T-helper 17 cell (primary cell): ENCODE measurements around the gene ZNF319. TPM values are rescaled to one million over a fixed set of nuclear protein-coding genes. Genes with fewer than 3 reads are reported as not detected.
"Not testable (repeated sequence)": the region's sequence is repeated elsewhere in the genome, so short reads cannot be mapped to it uniquely, and the experiment has no call there.

Source experiments
- ATAC-seq: fragments of 150-1000 bp; cut with Tn5 transposase; 2 replicates; pipeline ENCODE4 v1.10.0; 2021; ENCODE audit warnings: mild to moderate bottlenecking, moderate library complexity
- DNase-seq, 3 donors: peaks; one replicate each; pipeline versions ENCODE4 v3.0.0 to v3.0.0-alpha.2; 2020 to 2021
- H3K9me3 ChIP-seq: one replicate; pipeline ENCODE4 v1.7.0; 2013; ENCODE audit warnings: low read length, mild to moderate bottlenecking; ENCODE audit not compliant: control insufficient read depth, poor library complexity, severe bottlenecking
- H3K27ac Mint-ChIP-seq: one replicate; pipeline ENCODE4 v1.8.0; 2022; ENCODE audit warnings: mild to moderate bottlenecking, moderate library complexity, mixed read lengths
- H3K27me3 Mint-ChIP-seq: one replicate; pipeline ENCODE4 v1.8.0; 2022; ENCODE audit warnings: mixed read lengths
- H3K36me3 Mint-ChIP-seq: one replicate; pipeline ENCODE4 v1.8.0; 2022; ENCODE audit warnings: low read depth, mixed read lengths
- H3K4me1 Mint-ChIP-seq: one replicate; pipeline ENCODE4 v1.8.0; 2022; ENCODE audit warnings: mild to moderate bottlenecking, mixed read lengths
- H3K4me3 Mint-ChIP-seq: one replicate; pipeline ENCODE4 v1.8.0; 2022; ENCODE audit warnings: mild to moderate bottlenecking, moderate library complexity, mixed read lengths
- total RNA-seq, 4 donors: library from RNA in 2 of 4; stranded (reverse) in 2 of 4; gene quantifications; one replicate each; pipeline ENCODE4 v1.2.3 and lab custom pipeline; 2022 to 2026

Gene ZNF319
- total RNA-seq, 2 donors from 2014 or later: 11.8 to 12.5 TPM

GRCh38 chr16:57979006-57979585 lies 21.4 kb downstream of the ZNF319 start:
- H3K27me3 Mint-ChIP-seq: no peaks in the 10 kb centered on the region
- ATAC-seq: no peak

GRCh38 chr16:57978070-57978465 lies 22.4 kb downstream of the ZNF319 start:
- H3K27me3 Mint-ChIP-seq, H3K4me1 Mint-ChIP-seq, H3K4me3 Mint-ChIP-seq, H3K27ac Mint-ChIP-seq, H3K36me3 Mint-ChIP-seq, H3K9me3 ChIP-seq, DNase-seq, ATAC-seq: not testable (repeated sequence)

More at GRCh38 chr16:57979006-57979585, 21.4 kb downstream of the ZNF319 start:
- H3K9me3 ChIP-seq: no peaks in the 10 kb centered on the region
- Mint-ChIP-seq H3K36me3 (no peaks in the 10 kb centered on the region), H3K27ac (no peak overlapping the region), H3K4me1 (peaks cover 3% of the 10 kb centered on the region), H3K4me3 (no peak overlapping the region)
- DNase-seq: no peak

GRCh38 chr16:57977418-57978069 lies 22.9 kb downstream of the ZNF319 start:
- H3K4me3 Mint-ChIP-seq: no peak overlapping the region
- H3K4me1 Mint-ChIP-seq: peaks cover 8% of the 10 kb centered on the region
- ATAC-seq (no peak), DNase-seq (no peak)
- no peaks in the 10 kb centered on the region for H3K9me3 ChIP-seq
- peaks cover under 1% of the 10 kb centered on the region for H3K27me3 Mint-ChIP-seq
- peaks cover 2% of the 10 kb centered on the region for H3K36me3 Mint-ChIP-seq
- H3K27ac Mint-ChIP-seq: no peak overlapping the region

GRCh38 chr16:57976331-57976796 lies 24.1 kb downstream of the ZNF319 start:
- H3K4me1 Mint-ChIP-seq: peaks cover 8% of the 10 kb centered on the region
- peaks cover 10% of the 10 kb centered on the region for H3K27me3 Mint-ChIP-seq
- H3K4me3 Mint-ChIP-seq: no peak overlapping the region
- DNase-seq (no peak), ATAC-seq (no peak)
- H3K36me3 Mint-ChIP-seq: peaks cover 6% of the 10 kb centered on the region
- H3K9me3 ChIP-seq: no peaks in the 10 kb centered on the region
- H3K27ac Mint-ChIP-seq: no peak overlapping the region

- no peaks in the 10 kb centered on the region for H3K9me3 ChIP-seq
- Mint-ChIP-seq H3K4me3 (no peak overlapping the region), H3K27ac (peak overlapping the region; percentile 8), H3K4me1 (peaks cover 4% of the 10 kb centered on the region), H3K36me3 (peaks cover 6% of the 10 kb centered on the region), H3K27me3 (peaks cover 10% of the 10 kb centered on the region)
- no peak for DNase-seq
- ATAC-seq: no peak
Observed at GRCh38 chr16:57972306-57972705, 28.2 kb downstream of the ZNF319 start.

GRCh38 chr16:57971848-57972247 lies 28.6 kb downstream of the ZNF319 start:
- Mint-ChIP-seq H3K4me1 (peaks cover 4% of the 10 kb centered on the region), H3K4me3 (no peak overlapping the region), H3K36me3 (peaks cover 6% of the 10 kb centered on the region), H3K27me3 (peaks cover 10% of the 10 kb centered on the region), H3K27ac (peak overlapping the region; percentile 8)
- H3K9me3 ChIP-seq: no peaks in the 10 kb centered on the region
- DNase-seq (no peak), ATAC-seq (no peak)

- Mint-ChIP-seq H3K4me1 (peaks cover 4% of the 10 kb centered on the region), H3K27ac (peak within 1 kb of the TSS; percentile 8), H3K36me3 (peaks cover 6% of the 10 kb centered on the region), H3K4me3 (no peak within 1 kb of the TSS), H3K27me3 (peaks cover 10% of the 10 kb centered on the region)
- no peak for DNase-seq
- no peak for ATAC-seq
- no peaks in the 10 kb centered on the region for H3K9me3 ChIP-seq
Observed at GRCh38 chr16:57970970-57971369, 29.5 kb downstream of the ZNF319 start, which contains the start of gene CNGB1. Gene CNGB1 (minus strand): TSS chr16:57971128. CDS start chr16:57967286, 3,842 bp downstream.

- H3K36me3 Mint-ChIP-seq: peaks cover 6% of the 10 kb centered on the region
- no peak overlapping the region for H3K4me3 Mint-ChIP-seq
- peaks cover 10% of the 10 kb centered on the region for H3K27me3 Mint-ChIP-seq
- H3K9me3 ChIP-seq: no peaks in the 10 kb centered on the region
- no peak for ATAC-seq
- DNase-seq: no peak
- peaks cover 4% of the 10 kb centered on the region for H3K4me1 Mint-ChIP-seq
- no peak overlapping the region for H3K27ac Mint-ChIP-seq
Observed at GRCh38 chr16:57970319-57970718, 30.2 kb downstream of the ZNF319 start.

GRCh38 chr16:57969451-57970123 lies 30.9 kb downstream of the ZNF319 start:
- no peak for ATAC-seq
- Mint-ChIP-seq H3K4me1 (peaks cover 4% of the 10 kb centered on the region), H3K27me3 (peaks cover 10% of the 10 kb centered on the region), H3K27ac (no peak overlapping the region), H3K4me3 (no peak overlapping the region), H3K36me3 (peaks cover 6% of the 10 kb centered on the region)
- no peaks in the 10 kb centered on the region for H3K9me3 ChIP-seq
- DNase-seq: no peak

GRCh38 chr16:57967916-57968315 lies 32.6 kb downstream of the ZNF319 start:
- peaks cover 6% of the 10 kb centered on the region for H3K36me3 Mint-ChIP-seq
- H3K4me1 Mint-ChIP-seq: no peaks in the 10 kb centered on the region
- no peak overlapping the region for H3K27ac Mint-ChIP-seq
- DNase-seq (no peak), ATAC-seq (no peak)
- peaks cover 10% of the 10 kb centered on the region for H3K27me3 Mint-ChIP-seq
- no peak overlapping the region for H3K4me3 Mint-ChIP-seq
- H3K9me3 ChIP-seq: no peaks in the 10 kb centered on the region

- no peaks in the 10 kb centered on the region for H3K9me3 ChIP-seq
- Mint-ChIP-seq H3K27me3 (peaks cover 3% of the 10 kb centered on the region), H3K4me1 (no peaks in the 10 kb centered on the region), H3K36me3 (peaks cover 3% of the 10 kb centered on the region), H3K27ac (no peak overlapping the region), H3K4me3 (no peak overlapping the region)
- ATAC-seq (no peak), DNase-seq (no peak)
Observed at GRCh38 chr16:57966986-57967385, 33.5 kb downstream of the ZNF319 start.

- Mint-ChIP-seq H3K4me3 (no peak overlapping the region), H3K27ac (peak overlapping the region; percentile 47), H3K36me3 (no peaks in the 10 kb centered on the region), H3K4me1 (no peaks in the 10 kb centered on the region), H3K27me3 (no peaks in the 10 kb centered on the region)
- ATAC-seq: no peak
- H3K9me3 ChIP-seq: no peaks in the 10 kb centered on the region
- no peak for DNase-seq
Observed at GRCh38 chr16:57966204-57966771, 34.2 kb downstream of the ZNF319 start.

- Mint-ChIP-seq H3K4me1 (no peaks in the 10 kb centered on the region), H3K4me3 (no peak overlapping the region), H3K27me3 (no peaks in the 10 kb centered on the region), H3K36me3 (no peaks in the 10 kb centered on the region), H3K27ac (no peak overlapping the region)
- no peak for ATAC-seq
- H3K9me3 ChIP-seq: no peaks in the 10 kb centered on the region
- DNase-seq: no peak
Observed at GRCh38 chr16:57964157-57964700, 36.2 kb downstream of the ZNF319 start.
